Endothelial cell of umbilical vein (primary cell): ENCODE results near the gene GAB1. TPM values are rescaled to one million over a fixed set of nuclear protein-coding genes. Genes with fewer than 3 reads are reported as not detected.

Experiments
- BruUV-seq: library from RNA; stranded (reverse); fragments of 400-500 nt; replicated peaks from 2 replicates; lab custom pipeline; 2021; lab: Mats Ljungman, UMichigan
- CTCF ChIA-PET: fragments of 300-600, 350-600 bp; sonication (Branson Sonifier 250); formaldehyde crosslinking; loops from one replicate; lab custom pipeline; 2021; ENCODE audit warnings: antibody characterized with exemption, inconsistent platforms; lab: Charles Lee
- POLR2A ChIA-PET: fragments of 300-600, 350-600 bp; sonication (Branson Sonifier 250); formaldehyde crosslinking; loops from one replicate; lab custom pipeline; 2021; ENCODE audit warnings: antibody characterized with exemption, inconsistent platforms; lab: Charles Lee
- DNase-seq: peaks from one replicate; pipeline ENCODE4 v3.0.0-alpha.2; 2011; ENCODE audit warnings: low read depth, low spot score
- FAIRE-seq: peaks from 2 replicates; lab custom pipeline; 2011; peaks lifted over from hg19 to GRCh38; lab: Jason Lieb, UNC
- H2AFZ ChIP-seq: 2 replicates; pipeline ENCODE4 v1.6.0; 2012; ENCODE audit warnings: low read depth, low read length, control low read depth, inconsistent platforms
- H3K27ac ChIP-seq: 2 replicates; pipeline ENCODE4 v1.5.1; 2011; ENCODE audit warnings: low read depth, mild to moderate bottlenecking, control low read depth, low read length, moderate library complexity; ENCODE audit not compliant: insufficient read depth
- H3K27me3 ChIP-seq, 2 experiments: 2 replicates each; pipeline versions ENCODE4 v1.6.0 to v1.6.1; 2011; ENCODE audit warnings: low read length in 2 of 2, mixed read lengths in 1 of 2; ENCODE audit not compliant: control insufficient read depth in 2 of 2, insufficient read depth in 2 of 2
- H3K36me3 ChIP-seq, 2 experiments: 2 replicates in 1 of 2; 3 replicates in 1 of 2; pipeline ENCODE4 v1.5.1; 2011; ENCODE audit warnings: low read length in 2 of 2, mild to moderate bottlenecking in 1 of 2, moderate library complexity in 1 of 2; ENCODE audit not compliant: control insufficient read depth in 2 of 2, insufficient read depth in 2 of 2; ENCODE audit errors: extremely low read depth in 1 of 2
- H3K4me1 ChIP-seq: 3 replicates; pipeline ENCODE4 v1.5.1; 2011; ENCODE audit warnings: mild to moderate bottlenecking, low read length; ENCODE audit not compliant: control insufficient read depth, insufficient read depth; ENCODE audit errors: extremely low read depth
- H3K4me2 ChIP-seq: 2 replicates; pipeline ENCODE4 v1.6.1; 2011; ENCODE audit warnings: low read length, control low read depth, mixed read lengths; ENCODE audit not compliant: insufficient read depth
- H3K4me3 ChIP-seq, 3 experiments: fragments of 200-600 bp in 1 of 3; sonication (generic), shearing (Covaris generic) in 1 of 3; replicated peaks in 1 of 3; 2 replicates each; pipeline ENCODE4 v1.5.1; 2011 to 2016; ENCODE audit warnings: control low read depth in 3 of 3, low read length in 3 of 3, mild to moderate bottlenecking in 2 of 3, inconsistent platforms in 1 of 3, low read depth in 1 of 3, moderate library complexity in 1 of 3; ENCODE audit not compliant: insufficient read depth in 1 of 3
- H3K79me2 ChIP-seq: 2 replicates; pipeline ENCODE4 v1.6.0; 2012; ENCODE audit warnings: low read length, inconsistent platforms; ENCODE audit not compliant: control insufficient read depth, insufficient read depth
- H3K9ac ChIP-seq: replicated peaks from 2 replicates; pipeline ENCODE3; 2011; ENCODE audit warnings: low read length, control low read depth; ENCODE audit not compliant: insufficient read depth; ENCODE audit errors: extremely low read depth
- H3K9me1 ChIP-seq: replicated peaks from 3 replicates; pipeline ENCODE4 v1.6.0; 2011; ENCODE audit warnings: mild to moderate bottlenecking, low read length; ENCODE audit not compliant: control insufficient read depth, insufficient read depth; ENCODE audit errors: extremely low read depth
- H3K9me3 ChIP-seq: replicated peaks from 2 replicates; pipeline ENCODE4 v1.5.1; 2012; ENCODE audit warnings: low read length, inconsistent platforms; ENCODE audit not compliant: control insufficient read depth, insufficient read depth
- H4K20me1 ChIP-seq: replicated peaks from 2 replicates; pipeline ENCODE3; 2011; ENCODE audit warnings: mild to moderate bottlenecking, low read length; ENCODE audit not compliant: control insufficient read depth, insufficient read depth; ENCODE audit errors: extremely low read depth
- CTCF ChIP-seq, 2 donors: IDR thresholded peaks; 1 replicate in 1 of 2; 2 replicates in 1 of 2; pipeline ENCODE4 v1.5.1; 2011; ENCODE audit warnings: low read length in 2 of 2, mild to moderate bottlenecking in 2 of 2, moderate library complexity in 2 of 2, control low read depth in 1 of 2, inconsistent platforms in 1 of 2, low read depth in 1 of 2; ENCODE audit not compliant: insufficient read depth in 1 of 2; ENCODE audit errors: extremely low read depth in 1 of 2
- EZH2 ChIP-seq: IDR thresholded peaks from 2 replicates; pipeline ENCODE4 v1.6.1; 2012; ENCODE audit warnings: borderline replicate concordance, low read depth, mild to moderate bottlenecking, moderate library complexity, low read length, inconsistent platforms; ENCODE audit not compliant: severe bottlenecking
- FOS ChIP-seq: IDR thresholded peaks from 2 replicates; pipeline ENCODE4 v1.6.1; 2011; ENCODE audit warnings: mild to moderate bottlenecking, low read length, moderate library complexity, borderline replicate concordance; ENCODE audit not compliant: insufficient read depth
- GATA2 ChIP-seq: IDR thresholded peaks from 2 replicates; pipeline ENCODE4 v1.7.0; 2011; ENCODE audit warnings: low read depth, mild to moderate bottlenecking, moderate library complexity, mixed read lengths, low read length; ENCODE audit not compliant: insufficient read length, insufficient read depth
- JUN ChIP-seq: IDR thresholded peaks from 2 replicates; pipeline ENCODE4 v1.6.1; 2011; ENCODE audit warnings: borderline replicate concordance, low read depth; ENCODE audit not compliant: insufficient read length, insufficient read depth
- MAX ChIP-seq: IDR thresholded peaks from 2 replicates; pipeline ENCODE4 v1.6.1; 2011; ENCODE audit not compliant: insufficient read depth, insufficient read length
- MYC ChIP-seq: IDR thresholded peaks from one replicate; pipeline ENCODE4 v1.6.1; 2011; ENCODE audit warnings: mild to moderate bottlenecking, low read depth, low read length
- POLR2A ChIP-seq: IDR thresholded peaks from 2 replicates; pipeline ENCODE4 v1.6.1; 2012; ENCODE audit warnings: low read depth, mild to moderate bottlenecking, control low read depth, low read length
- POLR2AphosphoS5 ChIP-seq: IDR thresholded peaks from 2 replicates; pipeline ENCODE4 v1.6.1; 2012; ENCODE audit warnings: low read depth, mild to moderate bottlenecking, control low read depth, low read length, moderate library complexity; ENCODE audit not compliant: insufficient read depth
- dilution Hi-C: fragments of 300-500 bp; cut with MboI; formaldehyde crosslinking; loops from one replicate; pipeline ENCODE4 v1.15.0; 2019; ENCODE audit warnings: low sequenced_read_pairs; ENCODE audit not compliant: extremely low pct_ligation_motif_present
- intact Hi-C: fragments of 100-400 bp; cut with micrococcal nuclease; formaldehyde crosslinking; loops from one replicate; pipeline ENCODE4 v1.10.0; 2022
- polyA plus RNA-seq, 4 experiments: library from polyadenylated mRNA; depleted of rRNA in 3 of 4; stranded (reverse) in 3 of 4; unstranded in 1 of 4; fragments of >200 nt; gene quantifications; 2 replicates each; pipeline versions ENCODE4 v1.2.1 to v1.2.3, GENCODE V29; 2011 to 2012; ENCODE audit warnings: missing spikeins in 1 of 4
- total RNA-seq: library from RNA; stranded (reverse); gene quantifications from 2 replicates; pipeline ENCODE4 v1.2.3, GENCODE V29; 2021

Gene GAB1
- total and polyA plus RNA-seq, 2 donors (not counting 3 experiments of a cell fraction or from before 2014, with no cell fraction given): 9.3 to 37.7 TPM

GRCh38 chr4:143296397-143297067 is 40.1 kb upstream of the GAB1 start:
- Histone ChIP-seq H3K4me2 (no peak overlapping the region), H3K4me3 (no peak overlapping the region), H3K27me3 (no peaks in the 10 kb centered on the region), H3K4me1 (no peaks in the 10 kb centered on the region), H3K27ac (no peak overlapping the region), H3K9ac (no peak overlapping the region), H4K20me1 (no peaks in the 10 kb centered on the region), H3K9me3 (no peaks in the 10 kb centered on the region), H3K36me3 (no peaks in the 10 kb centered on the region), H3K9me1 (no peaks in the 10 kb centered on the region), H3K79me2 (no peaks in the 10 kb centered on the region), H2AFZ (no peak overlapping the region)
- BruUV-seq: no TSS peak
- FAIRE-seq: no peak
- dilution Hi-C loops: no loop called here
- POLR2A ChIA-PET: no interaction called here
- DNase-seq: no peak
- intact Hi-C loops: no loop called here
- TF ChIP-seq POLR2AphosphoS5: no peak
- TF ChIP-seq JUN: no peak
- TF ChIP-seq EZH2: no peak
- TF ChIP-seq MAX: no peak
- TF ChIP-seq GATA2: no peak
- no peak for TF ChIP-seq CTCF (IDR thresholded peaks at IDR 0.05; ENCODE audit: extremely low read depth in 1 of 2, insufficient read depth in 1 of 2, low read depth in 1 of 2, low read length in 2 of 2)
- TF ChIP-seq MYC: no peak
- TF ChIP-seq POLR2A: no peak
- no peak for TF ChIP-seq FOS
- CTCF ChIA-PET: no interaction called here
